T47D (cell line): Measurements from ENCODE around the gene NAP1L3.

Experiments used
- DNase-seq, 2 experiments: peaks; one replicate each; pipeline versions ENCODE4 v3.0.0 to v3.0.0-alpha.2; 2011 to 2012; ENCODE audit warnings: low read depth in 1 of 2, low spot score in 1 of 2
- JUND ChIP-seq: IDR thresholded peaks from 2 replicates; pipeline ENCODE4 v1.6.1; 2012; ENCODE audit warnings: low read depth
- in situ Hi-C: cut with HindIII; loops from 2 replicates; pipeline ENCODE4 v1.10.0; 2016; ENCODE audit warnings: low sequenced_read_pairs, low pct_unique_long_range_greater_than_20kb

NAP1L3 gene

GRCh38 chrX:93673056-93673868 lies at the start of gene NAP1L3:
NAP1L3 (minus strand) TSS chrX:93673578; CDS start chrX:93673304, 274 bp downstream.
- no peak for DNase-seq
- in situ Hi-C loops: no loop called here
- TF ChIP-seq JUND: no peak

GRCh38 chrX:93711076-93711475 lies 37.7 kb upstream of the NAP1L3 start:
- in situ Hi-C loops: no loop called here
- no peak for TF ChIP-seq JUND
- no peak for DNase-seq

- in situ Hi-C loops: no loop called here
Observed at GRCh38 chrX:93703701-93704100, 30.3 kb upstream of the NAP1L3 start.

GRCh38 chrX:93695981-93696380 lies 22.6 kb upstream of the NAP1L3 start:
- no peak for TF ChIP-seq JUND
- DNase-seq: no peak
- in situ Hi-C loops: no loop called here

More at GRCh38 chrX:93703701-93704100, 30.3 kb upstream of the NAP1L3 start:
- no peak for TF ChIP-seq JUND
- DNase-seq: no peak

GRCh38 chrX:93673869-93674271 lies 492 bp upstream of the NAP1L3 start, which contains the start of gene FAM133A:
FAM133A (plus strand) TSS chrX:93674206; CDS start chrX:93709420, 35,214 bp downstream.
- TF ChIP-seq JUND: no peak
- no peak for DNase-seq
- in situ Hi-C loops: no loop called here

GRCh38 chrX:93660575-93660974 lies 12.8 kb downstream of the NAP1L3 start:
- TF ChIP-seq JUND: no peak
- in situ Hi-C loops: no loop called here
- DNase-seq: no peak

GRCh38 chrX:93649381-93649780 lies 24.0 kb downstream of the NAP1L3 start:
- DNase-seq: no peak
- in situ Hi-C loops: no loop called here
- TF ChIP-seq JUND: no peak

GRCh38 chrX:93637591-93637990 lies 35.8 kb downstream of the NAP1L3 start:
- DNase-seq: no peak
- in situ Hi-C loops: no loop called here
- TF ChIP-seq JUND: no peak
